Liver (tissue), 2 donors: ENCODE measurements around the gene INTS1.

Experiments used
- CTCF ChIP-seq: fragments of 150-350 bp; IDR thresholded peaks from 2 replicates; pipeline ENCODE4 v1.5.1; 2017; ENCODE audit warnings: improper control_type of control experiment, low read depth, low read length; ENCODE audit not compliant: missing input control
- REST ChIP-seq: IDR thresholded peaks from 2 replicates; pipeline ENCODE4 v1.6.1; 2016; ENCODE audit warnings: antibody characterized with exemption, mild to moderate bottlenecking
- ZBTB33 ChIP-seq: IDR thresholded peaks from 2 replicates; pipeline ENCODE4 v1.6.1; 2016; ENCODE audit warnings: antibody characterized with exemption
- donor health status: healthy.

- no peak for TF ChIP-seq CTCF
- TF ChIP-seq REST, result no peak
- TF ChIP-seq ZBTB33, result no peak
Observed at GRCh38 chr7:1480670-1481069, 23.5 kb downstream of the INTS1 start.
